ENCODE data around the gene ZNF576.

DNA sequence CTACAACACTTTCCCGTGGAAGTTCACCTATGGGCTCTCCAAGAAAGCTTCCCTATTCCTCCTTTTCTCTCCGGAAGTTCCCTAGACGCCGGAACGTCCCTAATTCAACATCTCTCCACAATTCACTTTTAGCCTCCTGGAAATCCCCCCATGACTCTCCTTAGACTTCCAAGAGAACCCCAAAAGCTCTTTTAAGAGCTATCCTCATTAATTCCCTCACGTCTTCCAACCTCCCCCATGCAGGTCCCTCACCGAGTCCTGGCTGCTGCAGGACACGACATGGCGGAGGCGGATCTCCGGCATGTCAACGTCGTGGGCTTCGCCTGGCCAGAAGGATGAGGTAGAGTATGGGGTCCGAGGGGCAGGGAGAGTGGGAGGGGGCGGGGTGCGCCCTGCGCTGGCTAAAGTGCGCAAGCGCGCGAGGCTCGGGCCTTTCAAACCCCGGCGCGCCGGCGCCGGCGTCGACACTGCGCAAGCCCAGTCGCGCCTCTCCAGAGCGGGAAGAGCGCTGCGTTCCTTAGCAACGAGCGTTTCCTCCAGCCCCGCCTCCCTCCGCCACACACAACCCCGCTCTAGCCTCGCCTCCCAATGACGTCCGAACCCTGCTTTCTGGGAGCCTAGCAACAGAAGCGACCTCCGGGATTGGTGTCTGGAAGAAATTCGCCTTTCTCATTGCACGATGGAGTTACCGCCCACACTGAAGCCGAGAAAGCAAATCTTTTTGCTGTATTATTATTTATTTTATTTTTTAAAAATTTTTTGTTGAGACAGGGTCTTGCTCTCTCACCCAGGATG is 21.0 kb upstream of the ZNF576 start, which contains the start of the genes PINLYP and XRCC1:
- TF ChIP-seq, protein P1, sequence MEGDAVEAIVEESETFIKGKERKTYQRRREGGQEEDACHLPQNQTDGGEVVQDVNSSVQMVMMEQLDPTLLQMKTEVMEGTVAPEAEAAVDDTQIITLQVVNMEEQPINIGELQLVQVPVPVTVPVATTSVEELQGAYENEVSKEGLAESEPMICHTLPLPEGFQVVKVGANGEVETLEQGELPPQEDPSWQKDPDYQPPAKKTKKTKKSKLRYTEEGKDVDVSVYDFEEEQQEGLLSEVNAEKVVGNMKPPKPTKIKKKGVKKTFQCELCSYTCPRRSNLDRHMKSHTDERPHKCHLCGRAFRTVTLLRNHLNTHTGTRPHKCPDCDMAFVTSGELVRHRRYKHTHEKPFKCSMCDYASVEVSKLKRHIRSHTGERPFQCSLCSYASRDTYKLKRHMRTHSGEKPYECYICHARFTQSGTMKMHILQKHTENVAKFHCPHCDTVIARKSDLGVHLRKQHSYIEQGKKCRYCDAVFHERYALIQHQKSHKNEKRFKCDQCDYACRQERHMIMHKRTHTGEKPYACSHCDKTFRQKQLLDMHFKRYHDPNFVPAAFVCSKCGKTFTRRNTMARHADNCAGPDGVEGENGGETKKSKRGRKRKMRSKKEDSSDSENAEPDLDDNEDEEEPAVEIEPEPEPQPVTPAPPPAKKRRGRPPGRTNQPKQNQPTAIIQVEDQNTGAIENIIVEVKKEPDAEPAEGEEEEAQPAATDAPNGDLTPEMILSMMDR (IDR thresholded peaks at IDR 0.05): peak in 1 of 6 experiments; percentile 7
- peak in 2 of 4 donors; percentile 12 to 58 for TF ChIP-seq POLR2A (IDR thresholded peaks at IDR 0.05)

All from esophagus squamous epithelium (tissue), 4 donors.